HK-2 (cell line): ENCODE measurements around the gene TOLLIP.

ENCODE experiments used
- DNase-seq: peaks from one replicate; pipeline ENCODE4 v3.0.0-alpha.2; 2018; ENCODE audit not compliant: unreplicated experiment

TOLLIP gene

DNA sequence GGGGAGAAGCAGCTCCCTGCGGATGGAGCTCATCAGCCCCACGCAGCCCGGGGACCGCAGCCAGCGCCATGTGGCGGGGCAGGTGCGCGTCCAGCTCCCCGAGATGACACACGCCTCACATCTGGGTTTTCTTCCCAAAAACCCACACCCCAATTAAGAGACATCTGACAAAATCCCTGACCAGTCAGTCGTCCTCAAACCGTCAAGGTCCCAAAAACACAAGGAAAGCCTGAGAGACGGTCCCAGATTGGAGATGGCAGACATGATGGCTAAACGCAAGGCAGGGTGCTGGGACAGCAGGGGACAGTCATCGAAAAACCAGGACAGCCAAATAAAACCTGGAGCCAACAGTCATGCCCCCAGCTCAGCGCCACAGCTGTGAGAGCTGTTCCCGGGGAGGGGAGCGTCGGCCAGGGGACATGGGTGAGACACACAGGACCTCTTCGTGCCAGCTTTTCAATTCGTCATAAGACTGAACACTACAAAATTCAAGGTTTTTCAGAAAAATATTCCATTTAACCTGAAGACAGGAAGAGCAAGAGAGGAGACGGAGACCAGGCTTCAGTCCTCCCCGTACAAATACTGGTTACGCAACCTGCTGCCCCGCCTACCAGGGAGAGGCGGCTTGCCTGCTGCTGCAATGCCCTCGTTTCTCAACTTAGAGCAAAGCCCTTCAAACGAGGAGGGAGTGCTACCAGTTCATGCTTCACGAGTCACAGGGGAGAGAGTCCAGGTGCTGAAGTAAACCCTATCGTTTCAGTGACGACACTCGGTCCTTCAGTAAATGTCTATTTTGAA lies 10.5 kb downstream of the TOLLIP start:
- no peak for DNase-seq

DNA sequence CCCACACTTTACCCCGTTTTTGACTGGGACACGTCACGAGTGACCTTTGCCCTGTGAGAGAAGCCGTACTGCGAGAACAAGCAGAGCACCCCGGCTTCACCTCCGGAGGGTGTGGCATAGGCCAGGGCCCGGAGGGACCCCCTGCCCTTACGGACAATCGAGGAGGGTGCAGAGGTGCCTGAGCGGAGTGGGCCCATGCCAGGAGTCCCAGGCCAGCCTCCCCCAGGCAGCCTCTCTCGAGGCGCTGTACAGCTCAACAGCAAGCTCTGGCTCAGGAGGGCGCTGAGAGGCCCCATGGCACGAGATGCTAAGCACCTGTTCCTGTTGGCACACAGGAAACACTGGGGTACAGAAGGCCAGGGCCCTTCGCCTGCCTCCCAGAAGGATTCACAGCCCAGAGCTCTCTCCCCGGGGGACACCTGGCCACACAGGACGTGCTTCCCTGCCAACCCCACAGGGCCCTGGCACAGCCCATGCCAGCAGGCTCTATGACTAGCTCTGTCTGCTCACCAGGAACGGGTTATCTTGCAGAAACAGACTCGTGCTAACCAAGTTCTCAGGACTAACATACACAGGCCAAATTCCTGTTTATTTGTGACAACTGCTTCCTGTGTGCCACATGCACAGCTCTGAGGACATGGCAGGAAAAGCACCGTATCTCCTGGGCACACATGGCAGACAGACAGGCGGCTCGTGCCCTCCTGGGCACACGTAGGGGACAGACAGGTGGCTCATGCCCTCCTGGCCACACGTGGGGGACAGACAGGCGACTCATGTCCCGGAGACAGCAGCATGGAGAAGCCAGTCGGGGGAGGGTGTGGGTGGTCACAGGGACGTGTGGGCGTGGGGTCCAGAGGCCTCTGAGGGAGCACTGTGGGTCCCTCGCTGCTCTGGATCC lies 11.6 kb downstream of the TOLLIP start:
- no peak for DNase-seq

- no peak for DNase-seq
Observed at GRCh38 chr11:1297011-1297575, 12.3 kb downstream of the TOLLIP start.

GRCh38 chr11:1296287-1296686 lies 13.1 kb downstream of the TOLLIP start:
- DNase-seq: no peak

DNA sequence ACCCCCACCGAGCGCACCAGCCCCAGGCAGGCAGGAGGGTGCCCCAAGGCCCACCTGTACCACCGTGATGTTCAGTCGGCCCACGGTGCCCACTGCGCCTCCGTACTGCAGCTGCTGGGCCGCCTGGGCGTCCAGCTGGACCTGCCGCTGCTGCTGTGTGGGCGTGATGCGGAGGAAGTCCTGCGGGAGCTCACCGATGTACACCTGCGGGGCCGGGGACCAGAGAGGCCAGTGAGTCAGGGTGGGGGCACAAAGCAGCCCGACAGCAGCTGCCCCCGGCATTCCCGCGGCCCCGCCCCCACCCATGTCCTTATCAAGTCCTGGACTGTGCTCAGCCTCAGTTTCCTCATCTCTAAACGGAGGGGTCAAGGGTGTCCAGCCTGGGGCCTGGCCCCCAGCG lies 13.8 kb downstream of the TOLLIP start:
- no peak for DNase-seq

DNA sequence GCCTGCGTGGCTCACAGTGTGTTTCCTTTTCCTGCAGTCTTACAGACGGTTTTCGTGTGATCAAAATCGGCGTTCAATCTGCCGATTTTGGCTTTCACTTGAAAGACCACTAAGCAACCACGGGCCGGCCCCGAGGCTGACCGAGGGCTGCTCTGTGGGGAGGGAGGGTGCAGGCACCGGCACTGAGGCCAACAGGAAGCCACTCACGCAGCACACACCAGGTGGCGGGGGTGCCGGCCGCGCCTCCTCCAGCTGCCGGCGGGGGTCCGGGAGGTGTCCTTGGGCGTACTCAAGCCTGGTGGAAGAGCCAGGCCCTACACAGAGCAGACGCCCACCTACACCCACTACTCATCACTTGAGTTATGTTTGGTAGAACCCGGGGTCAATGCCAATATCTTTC lies 14.3 kb downstream of the TOLLIP start:
- DNase-seq: no peak

- no peak for DNase-seq
Observed at GRCh38 chr11:1293619-1294015, 15.8 kb downstream of the TOLLIP start.

DNA sequence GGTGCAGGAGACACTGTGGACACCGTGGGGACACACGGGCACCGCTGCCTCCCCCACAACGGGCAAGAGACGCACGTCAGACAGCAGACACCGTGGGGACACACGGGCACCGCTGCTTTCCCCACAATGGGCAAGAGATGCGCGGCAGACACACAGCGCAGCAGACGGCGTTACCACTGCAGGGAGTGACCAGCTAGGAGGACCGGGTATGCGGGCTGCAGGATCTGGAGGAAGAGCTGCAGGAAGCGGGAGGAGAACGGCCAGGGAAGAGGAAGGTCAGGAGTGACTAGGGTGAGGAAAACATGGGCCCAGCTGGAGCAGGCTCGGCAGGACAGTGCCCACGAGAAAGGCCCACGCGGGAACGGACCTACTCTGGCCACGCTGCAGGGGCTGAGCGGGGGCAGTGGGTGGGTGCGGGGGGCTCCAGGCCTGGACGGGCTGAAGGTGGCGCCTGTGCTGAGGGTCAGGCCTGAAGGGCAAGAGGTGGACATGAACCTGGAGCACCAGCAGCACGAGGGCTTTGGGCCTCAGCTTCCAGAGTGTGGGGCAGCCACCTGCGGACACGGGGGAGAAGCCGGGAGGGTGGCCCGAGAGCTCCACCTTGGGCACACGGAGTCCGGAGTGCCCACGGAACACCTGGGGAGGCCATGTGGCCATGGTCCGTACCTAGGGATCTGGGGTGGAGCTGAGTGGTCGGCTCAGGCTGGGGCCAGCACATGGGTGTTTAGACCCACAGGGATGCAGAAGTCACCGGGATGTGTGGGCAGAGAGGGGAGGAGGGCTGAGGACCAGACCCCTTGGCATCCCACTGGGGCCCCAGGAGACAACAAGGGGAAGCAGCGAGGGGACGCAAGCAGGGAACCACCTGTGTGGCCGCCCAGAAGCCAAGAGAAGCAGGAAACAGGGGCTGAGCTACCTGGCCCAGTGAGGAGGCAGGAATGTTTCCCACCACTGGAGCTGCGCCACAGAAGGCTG lies 16.5 kb downstream of the TOLLIP start:
- no peak for DNase-seq

GRCh38 chr11:1292018-1292643 lies 17.3 kb downstream of the TOLLIP start:
- DNase-seq: no peak

- DNase-seq: no peak
Observed at GRCh38 chr11:1291295-1292017, 18.0 kb downstream of the TOLLIP start.

DNA sequence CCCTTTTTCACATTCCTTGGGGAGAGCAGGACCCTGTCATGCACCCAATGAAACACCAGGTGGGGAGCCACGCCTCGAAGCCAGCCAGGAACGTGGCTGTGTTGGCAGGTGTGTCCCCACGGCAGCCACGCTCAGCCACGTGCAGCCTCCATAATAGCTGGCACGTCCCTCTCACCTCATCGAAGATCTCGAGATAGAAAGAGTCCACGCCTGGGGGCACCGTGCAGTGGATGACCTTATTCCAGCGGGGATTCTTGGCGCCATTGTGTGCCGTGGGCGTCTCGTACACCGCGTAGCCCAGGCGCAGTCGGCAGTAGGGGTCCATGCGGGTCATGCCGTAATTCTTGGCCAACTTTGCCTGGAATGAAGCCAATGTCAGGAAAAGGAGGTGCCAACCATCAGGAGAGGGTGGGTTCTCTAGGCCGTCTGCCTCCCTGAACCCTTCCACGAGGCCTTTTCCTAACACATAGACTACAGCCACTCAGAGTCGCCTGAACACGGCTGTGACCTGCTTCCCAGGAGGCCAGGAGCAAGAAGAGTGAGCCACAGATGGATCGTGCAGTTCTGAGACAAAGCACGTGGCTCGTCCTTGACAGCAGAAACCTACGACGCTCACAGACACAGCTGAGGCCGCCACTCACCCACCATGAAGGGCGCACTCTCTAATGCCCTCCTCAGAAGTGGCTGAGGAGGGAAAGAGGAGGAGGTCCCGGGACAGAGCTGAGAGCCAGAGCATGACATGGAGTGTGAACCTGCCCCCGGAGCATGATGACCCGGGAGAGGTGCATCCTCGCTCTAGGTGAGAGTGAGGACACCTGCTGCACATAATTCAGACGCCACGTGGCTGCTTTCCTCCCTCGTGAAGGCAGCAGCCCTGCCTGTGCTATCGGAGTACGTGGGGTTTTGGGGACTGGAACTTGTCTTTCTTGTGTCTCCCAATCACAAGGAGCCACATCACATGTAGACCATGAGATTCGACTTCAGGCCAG lies 19.1 kb downstream of the TOLLIP start:
- DNase-seq: no peak

GRCh38 chr11:1289211-1289935 lies 20.1 kb downstream of the TOLLIP start:
- DNase-seq: no peak

- no peak for DNase-seq
Observed at GRCh38 chr11:1288426-1289151, 20.8 kb downstream of the TOLLIP start.

GRCh38 chr11:1287928-1288327 lies 21.5 kb downstream of the TOLLIP start:
- DNase-seq: no peak

GRCh38 chr11:1285876-1286275 lies 23.6 kb downstream of the TOLLIP start:
- DNase-seq: no peak

DNA sequence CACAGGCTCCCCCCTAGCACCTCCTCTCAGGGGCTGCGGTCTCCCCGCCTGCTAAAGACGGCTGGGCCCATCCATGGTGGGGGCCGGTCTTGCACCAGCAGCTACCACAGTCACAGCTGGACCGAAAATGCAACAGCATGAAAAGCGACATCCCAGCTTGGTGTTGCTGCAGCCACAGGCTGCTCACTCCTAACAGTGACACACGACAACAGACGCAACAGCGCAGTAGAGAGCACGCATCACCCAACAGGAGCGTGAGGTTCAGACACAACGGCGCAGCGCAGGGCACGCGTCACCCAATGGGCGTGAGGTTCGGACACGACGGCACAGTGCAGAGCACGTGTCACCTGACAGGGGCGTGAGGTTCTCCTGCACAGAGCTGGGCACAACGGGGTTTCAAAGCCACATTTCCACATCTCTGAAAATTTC lies 24.1 kb downstream of the TOLLIP start:
- DNase-seq: no peak

GRCh38 chr11:1283906-1284305 lies 25.5 kb downstream of the TOLLIP start:
- DNase-seq: no peak

GRCh38 chr11:1283091-1283511 lies 26.3 kb downstream of the TOLLIP start:
- no peak for DNase-seq
